ENCODE data around the gene DCX.

DCX gene

GRCh38 chrX:111262086-111262485, 149.9 kb downstream of the DCX start:
- Histone ChIP-seq H3K36me3 (ENCODE audit: control insufficient read depth, insufficient read depth, low read length) (no peaks in the 10 kb centered on the region), H3K27me3 (replicated peaks; ENCODE audit: control insufficient read depth, insufficient read depth, low read length) (no peaks in the 10 kb centered on the region; the same call in 1 of the 2 replicates), H3K4me3 (replicated peaks; ENCODE audit: low read depth, low read length) (no peak overlapping the region)
- DNase-seq (ENCODE audit: extremely low read depth, insufficient read length), result no peak
- TF ChIP-seq, protein P1, sequence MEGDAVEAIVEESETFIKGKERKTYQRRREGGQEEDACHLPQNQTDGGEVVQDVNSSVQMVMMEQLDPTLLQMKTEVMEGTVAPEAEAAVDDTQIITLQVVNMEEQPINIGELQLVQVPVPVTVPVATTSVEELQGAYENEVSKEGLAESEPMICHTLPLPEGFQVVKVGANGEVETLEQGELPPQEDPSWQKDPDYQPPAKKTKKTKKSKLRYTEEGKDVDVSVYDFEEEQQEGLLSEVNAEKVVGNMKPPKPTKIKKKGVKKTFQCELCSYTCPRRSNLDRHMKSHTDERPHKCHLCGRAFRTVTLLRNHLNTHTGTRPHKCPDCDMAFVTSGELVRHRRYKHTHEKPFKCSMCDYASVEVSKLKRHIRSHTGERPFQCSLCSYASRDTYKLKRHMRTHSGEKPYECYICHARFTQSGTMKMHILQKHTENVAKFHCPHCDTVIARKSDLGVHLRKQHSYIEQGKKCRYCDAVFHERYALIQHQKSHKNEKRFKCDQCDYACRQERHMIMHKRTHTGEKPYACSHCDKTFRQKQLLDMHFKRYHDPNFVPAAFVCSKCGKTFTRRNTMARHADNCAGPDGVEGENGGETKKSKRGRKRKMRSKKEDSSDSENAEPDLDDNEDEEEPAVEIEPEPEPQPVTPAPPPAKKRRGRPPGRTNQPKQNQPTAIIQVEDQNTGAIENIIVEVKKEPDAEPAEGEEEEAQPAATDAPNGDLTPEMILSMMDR (IDR thresholded peaks at IDR 0.05; ENCODE audit: insufficient read depth, low read length, poor library complexity, severe bottlenecking), result no peak

DNA sequence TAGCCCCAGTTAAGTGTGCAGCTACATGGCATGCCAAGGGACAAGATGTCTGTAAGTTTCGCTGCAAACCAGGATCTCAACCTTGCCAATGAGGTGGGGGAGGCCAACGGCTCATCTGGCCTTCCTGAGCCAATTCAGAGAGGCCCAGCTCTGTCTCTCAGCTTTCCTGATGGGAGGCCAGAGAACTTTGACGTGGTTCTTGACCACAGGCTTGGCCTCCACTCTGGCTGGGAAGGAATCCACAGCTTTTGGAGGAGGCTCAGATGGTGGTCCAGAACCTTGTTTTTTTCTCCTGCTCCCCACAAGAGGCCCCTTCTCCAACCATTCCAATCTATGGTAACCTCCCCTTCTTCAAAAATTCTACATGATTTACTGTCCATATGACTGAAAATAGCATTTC, 151.5 kb downstream of the DCX start:
- H3K4me3 ChIP-seq (replicated peaks; ENCODE audit: low read depth, low read length), result no peak overlapping the region
- H3K36me3 ChIP-seq (ENCODE audit: control insufficient read depth, insufficient read depth, low read length), result no peaks in the 10 kb centered on the region
- DNase-seq (ENCODE audit: extremely low read depth, insufficient read length), result no peak
- TF ChIP-seq, protein P1 (IDR thresholded peaks at IDR 0.05; ENCODE audit: insufficient read depth, low read length, poor library complexity, severe bottlenecking), result no peak
- no peaks in the 10 kb centered on the region for H3K27me3 ChIP-seq (replicated peaks; ENCODE audit: control insufficient read depth, insufficient read depth, low read length)

GRCh38 chrX:111259559-111259958, 152.4 kb downstream of the DCX start:
- Histone ChIP-seq H3K36me3 (ENCODE audit: control insufficient read depth, insufficient read depth, low read length) (no peaks in the 10 kb centered on the region), H3K27me3 (replicated peaks; ENCODE audit: control insufficient read depth, insufficient read depth, low read length) (no peaks in the 10 kb centered on the region), H3K4me3 (replicated peaks; ENCODE audit: low read depth, low read length) (no peak overlapping the region)
- DNase-seq (ENCODE audit: extremely low read depth, insufficient read length), result no peak
- TF ChIP-seq, protein P1 (IDR thresholded peaks at IDR 0.05; ENCODE audit: insufficient read depth, low read length, poor library complexity, severe bottlenecking), result no peak

- no peak for DNase-seq (ENCODE audit: extremely low read depth, insufficient read length)
- TF ChIP-seq, protein P1 (IDR thresholded peaks at IDR 0.05; ENCODE audit: insufficient read depth, low read length, poor library complexity, severe bottlenecking), result no peak
- Histone ChIP-seq H3K4me3 (replicated peaks; ENCODE audit: low read depth, low read length) (no peak overlapping the region), H3K27me3 (replicated peaks; ENCODE audit: control insufficient read depth, insufficient read depth, low read length) (no peaks in the 10 kb centered on the region), H3K36me3 (ENCODE audit: control insufficient read depth, insufficient read depth, low read length) (no peaks in the 10 kb centered on the region)
These were observed 154.3 kb downstream of the DCX start for GRCh38 chrX:111257733-111258132.

- no peak for DNase-seq (ENCODE audit: extremely low read depth, insufficient read length)
- Histone ChIP-seq H3K36me3 (ENCODE audit: control insufficient read depth, insufficient read depth, low read length) (no peaks in the 10 kb centered on the region), H3K4me3 (replicated peaks; ENCODE audit: low read depth, low read length) (no peak overlapping the region), H3K27me3 (replicated peaks; ENCODE audit: control insufficient read depth, insufficient read depth, low read length) (no peaks in the 10 kb centered on the region)
- TF ChIP-seq, protein P1 (IDR thresholded peaks at IDR 0.05; ENCODE audit: insufficient read depth, low read length, poor library complexity, severe bottlenecking), result no peak
These were observed 156.9 kb downstream of the DCX start for GRCh38 chrX:111254896-111255693.

Data from GM06990 (cell line).